ENCODE data around the gene IGSF10.

DNA sequence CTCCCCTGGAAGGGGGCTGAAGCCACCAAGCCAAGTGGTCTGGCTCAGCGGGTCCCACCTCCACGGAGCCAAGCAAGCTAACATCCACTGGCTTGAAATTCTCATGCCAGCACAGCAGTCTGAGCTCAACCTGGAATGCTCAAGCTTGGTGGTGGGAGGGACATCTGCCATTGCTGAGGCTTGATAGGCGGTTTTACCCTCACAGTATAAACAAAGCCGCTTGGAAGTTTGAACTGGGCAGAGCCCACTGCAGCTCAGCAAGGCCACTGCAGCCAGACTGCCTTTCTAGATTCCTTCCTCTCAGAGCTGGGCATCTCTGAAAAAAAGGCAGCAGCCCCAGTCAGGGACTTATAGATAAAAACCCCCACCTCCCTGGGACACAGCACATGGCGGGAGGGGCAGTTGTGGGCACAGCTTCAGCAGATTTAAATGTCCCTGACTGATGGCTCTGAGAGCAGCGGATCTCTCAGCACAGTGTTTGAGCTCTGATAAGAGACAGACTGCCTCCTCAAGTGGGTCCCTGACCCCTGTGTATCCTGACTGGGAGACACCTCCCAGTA, 23.2 kb upstream of the IGSF10 start:
- TF ChIP-seq, protein P1, sequence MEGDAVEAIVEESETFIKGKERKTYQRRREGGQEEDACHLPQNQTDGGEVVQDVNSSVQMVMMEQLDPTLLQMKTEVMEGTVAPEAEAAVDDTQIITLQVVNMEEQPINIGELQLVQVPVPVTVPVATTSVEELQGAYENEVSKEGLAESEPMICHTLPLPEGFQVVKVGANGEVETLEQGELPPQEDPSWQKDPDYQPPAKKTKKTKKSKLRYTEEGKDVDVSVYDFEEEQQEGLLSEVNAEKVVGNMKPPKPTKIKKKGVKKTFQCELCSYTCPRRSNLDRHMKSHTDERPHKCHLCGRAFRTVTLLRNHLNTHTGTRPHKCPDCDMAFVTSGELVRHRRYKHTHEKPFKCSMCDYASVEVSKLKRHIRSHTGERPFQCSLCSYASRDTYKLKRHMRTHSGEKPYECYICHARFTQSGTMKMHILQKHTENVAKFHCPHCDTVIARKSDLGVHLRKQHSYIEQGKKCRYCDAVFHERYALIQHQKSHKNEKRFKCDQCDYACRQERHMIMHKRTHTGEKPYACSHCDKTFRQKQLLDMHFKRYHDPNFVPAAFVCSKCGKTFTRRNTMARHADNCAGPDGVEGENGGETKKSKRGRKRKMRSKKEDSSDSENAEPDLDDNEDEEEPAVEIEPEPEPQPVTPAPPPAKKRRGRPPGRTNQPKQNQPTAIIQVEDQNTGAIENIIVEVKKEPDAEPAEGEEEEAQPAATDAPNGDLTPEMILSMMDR (IDR thresholded peaks at IDR 0.05), result no peak
- TF ChIP-seq POLR2A (IDR thresholded peaks at IDR 0.05; ENCODE audit: low read depth), result no peak
- no peak for TF ChIP-seq EP300 (IDR thresholded peaks at IDR 0.05)
- no peak for TF ChIP-seq POLR2AphosphoS5 (IDR thresholded peaks at IDR 0.05)
